Left lung (tissue), 10 donors: ENCODE results near the gene BTG2. TPM values are rescaled to one million over a fixed set of nuclear protein-coding genes. Genes with fewer than 3 reads are reported as not detected.

Source experiments
- ATAC-seq: fragments of 200-7000 bp; cut with Tn5 transposase; one replicate; pipeline ENCODE4 v1.9.1; 2020; ENCODE audit warnings: moderate library complexity
- DNase-seq, 4 donors: peaks; one replicate each; pipeline ENCODE4 v3.0.0-alpha.2; 2013 to 2020
- H3K27ac ChIP-seq, 2 donors: fragments of 200-600 bp; sonication (generic) in 1 of 2; one replicate each; pipeline versions ENCODE4 v1.5.0 to v1.8.0; 2020 to 2021
- H3K27me3 ChIP-seq, 2 donors: fragments of 200-600 bp; sonication (generic) in 1 of 2; one replicate each; pipeline versions ENCODE4 v1.5.0 to v1.8.0; 2020 to 2021
- H3K36me3 ChIP-seq, 2 donors: fragments of 200-600 bp; sonication (generic) in 1 of 2; one replicate each; pipeline versions ENCODE4 v1.5.0 to v1.8.0; 2020 to 2021
- H3K4me1 ChIP-seq, 2 donors: fragments of 200-600 bp; one replicate each; pipeline ENCODE4 v1.8.0; 2021
- H3K4me3 ChIP-seq, 2 donors: fragments of 200-600 bp; sonication (generic) in 1 of 2; one replicate each; pipeline versions ENCODE4 v1.5.0 to v1.8.0; 2020 to 2021; ENCODE audit warnings: mild to moderate bottlenecking in 1 of 2
- H3K9me3 ChIP-seq, 2 donors: fragments of 200-600 bp; sonication (generic) in 1 of 2; one replicate each; pipeline versions ENCODE4 v1.5.0 to v1.8.0; 2020 to 2021
- intact Hi-C, 2 donors: fragments of 100-400 bp; cut with DNase I; formaldehyde crosslinking; loops; one replicate each; pipeline versions ENCODE4 v1.11.2 to v1.14.2; 2022
- polyA plus RNA-seq, 6 donors: library from polyadenylated mRNA; unstranded; fragments of 120-200 nt; gene quantifications; one replicate each; pipeline ENCODE4 v1.2.1, GENCODE V29; 2013; ENCODE audit not compliant: insufficient read length in 6 of 6
- total RNA-seq, 2 donors: library from RNA; stranded (reverse); fragmentation: NEBNext Ultra II Directional; extraction: Animal tissue kit (Norgen Biotek cat#: 25700); gene quantifications; one replicate each; pipeline ENCODE4 v1.2.1, GENCODE V29; 2021
- TF ChIP-seq, protein P1 (sequence below), 2 donors: fragments of 200-600 bp; sonication (generic) in 1 of 2; IDR thresholded peaks; one replicate each; pipeline versions ENCODE4 v1.5.0 to v1.8.0; 2021; ENCODE audit warnings: antibody characterized with exemption in 2 of 2
- donor health status: DM: no; HTN: yes; CAD: no.
- donor health status: DM: no; HTN: no; CAD: no.

Gene BTG2
- total and polyA plus RNA-seq, 8 donors: 44.8 to 147 (median 78.2) TPM

DNA sequence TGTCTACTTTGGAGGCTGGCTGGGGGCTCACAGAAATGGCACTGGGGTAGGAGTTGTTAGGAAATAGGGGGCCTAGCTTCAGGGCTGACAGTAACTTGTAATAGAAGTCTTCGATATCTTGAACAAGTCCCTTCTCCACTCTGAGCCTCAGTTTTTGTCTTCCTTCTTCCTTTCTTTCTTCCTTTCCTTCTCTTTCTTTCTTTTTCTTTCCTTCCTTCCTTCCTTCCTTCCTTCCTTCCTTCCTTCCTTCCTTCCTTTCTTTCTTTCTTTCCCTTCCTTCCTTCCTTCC, 12.9 kb downstream of the BTG2 start:
- Histone ChIP-seq H3K36me3 (no peaks in the 10 kb centered on the region), H3K27ac (no peak overlapping the region)
- TF ChIP-seq, protein P1, sequence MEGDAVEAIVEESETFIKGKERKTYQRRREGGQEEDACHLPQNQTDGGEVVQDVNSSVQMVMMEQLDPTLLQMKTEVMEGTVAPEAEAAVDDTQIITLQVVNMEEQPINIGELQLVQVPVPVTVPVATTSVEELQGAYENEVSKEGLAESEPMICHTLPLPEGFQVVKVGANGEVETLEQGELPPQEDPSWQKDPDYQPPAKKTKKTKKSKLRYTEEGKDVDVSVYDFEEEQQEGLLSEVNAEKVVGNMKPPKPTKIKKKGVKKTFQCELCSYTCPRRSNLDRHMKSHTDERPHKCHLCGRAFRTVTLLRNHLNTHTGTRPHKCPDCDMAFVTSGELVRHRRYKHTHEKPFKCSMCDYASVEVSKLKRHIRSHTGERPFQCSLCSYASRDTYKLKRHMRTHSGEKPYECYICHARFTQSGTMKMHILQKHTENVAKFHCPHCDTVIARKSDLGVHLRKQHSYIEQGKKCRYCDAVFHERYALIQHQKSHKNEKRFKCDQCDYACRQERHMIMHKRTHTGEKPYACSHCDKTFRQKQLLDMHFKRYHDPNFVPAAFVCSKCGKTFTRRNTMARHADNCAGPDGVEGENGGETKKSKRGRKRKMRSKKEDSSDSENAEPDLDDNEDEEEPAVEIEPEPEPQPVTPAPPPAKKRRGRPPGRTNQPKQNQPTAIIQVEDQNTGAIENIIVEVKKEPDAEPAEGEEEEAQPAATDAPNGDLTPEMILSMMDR (IDR thresholded peaks at IDR 0.05): no peak

DNA sequence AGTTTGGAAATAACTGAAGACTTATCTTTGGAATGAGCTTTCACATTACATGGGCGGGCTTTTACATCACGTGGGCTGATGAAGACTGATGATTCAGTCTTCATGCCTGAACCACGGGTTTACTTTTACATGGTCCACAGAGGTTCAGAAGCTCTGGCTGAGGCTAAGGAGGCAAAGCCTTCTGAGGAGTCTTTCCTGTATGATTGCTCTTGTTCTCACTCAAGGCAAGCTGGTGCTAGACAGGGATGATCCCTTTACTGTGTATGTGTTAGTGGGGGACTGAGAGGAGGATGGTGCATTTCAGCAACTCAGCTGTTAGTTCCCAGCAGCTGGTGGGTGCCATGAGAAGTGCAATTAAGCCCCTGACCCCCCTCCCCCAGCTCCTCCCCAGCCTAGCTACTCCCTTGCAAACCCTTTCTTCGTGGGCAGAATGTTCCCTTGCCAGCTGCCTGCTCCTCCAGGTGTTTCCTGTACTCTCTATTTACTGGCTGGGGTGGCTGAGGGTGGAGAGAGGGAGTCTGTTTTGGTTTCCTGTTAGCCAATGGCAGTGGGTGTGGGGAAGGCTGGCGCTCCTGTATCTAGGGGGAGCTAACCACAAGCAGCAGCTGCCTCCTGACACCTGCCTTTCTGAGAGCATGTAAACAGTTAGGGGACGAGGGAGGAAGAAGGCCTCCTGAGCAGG, 15.4 kb downstream of the BTG2 start:
- no peaks in the 10 kb centered on the region for H3K27me3 ChIP-seq
- no peak overlapping the region for H3K4me3 ChIP-seq
- H3K9me3 ChIP-seq: no peaks in the 10 kb centered on the region
- H3K27ac ChIP-seq: peak overlapping the region; percentile 56 to 97
- intact Hi-C loops: no loop called here
- H3K36me3 ChIP-seq: no peaks in the 10 kb centered on the region
- peaks cover 47 to 67% of the 10 kb centered on the region in 2 donors for H3K4me1 ChIP-seq
- peak; percentile 30 for ATAC-seq
- DNase-seq: peak in 2 of 4 donors; percentile 52 to 79
- TF ChIP-seq, protein P1 (IDR thresholded peaks at IDR 0.05): no peak

More for the DNA sequence above, 12.9 kb downstream of the BTG2 start:
- Histone ChIP-seq H3K27me3 (no peaks in the 10 kb centered on the region), H3K4me3 (no peak overlapping the region), H3K4me1 (peaks cover 22 to 41% of the 10 kb centered on the region in 2 donors), H3K9me3 (no peaks in the 10 kb centered on the region)
- ATAC-seq (no peak), DNase-seq (no peak)
- intact Hi-C loops: no loop called here

DNA sequence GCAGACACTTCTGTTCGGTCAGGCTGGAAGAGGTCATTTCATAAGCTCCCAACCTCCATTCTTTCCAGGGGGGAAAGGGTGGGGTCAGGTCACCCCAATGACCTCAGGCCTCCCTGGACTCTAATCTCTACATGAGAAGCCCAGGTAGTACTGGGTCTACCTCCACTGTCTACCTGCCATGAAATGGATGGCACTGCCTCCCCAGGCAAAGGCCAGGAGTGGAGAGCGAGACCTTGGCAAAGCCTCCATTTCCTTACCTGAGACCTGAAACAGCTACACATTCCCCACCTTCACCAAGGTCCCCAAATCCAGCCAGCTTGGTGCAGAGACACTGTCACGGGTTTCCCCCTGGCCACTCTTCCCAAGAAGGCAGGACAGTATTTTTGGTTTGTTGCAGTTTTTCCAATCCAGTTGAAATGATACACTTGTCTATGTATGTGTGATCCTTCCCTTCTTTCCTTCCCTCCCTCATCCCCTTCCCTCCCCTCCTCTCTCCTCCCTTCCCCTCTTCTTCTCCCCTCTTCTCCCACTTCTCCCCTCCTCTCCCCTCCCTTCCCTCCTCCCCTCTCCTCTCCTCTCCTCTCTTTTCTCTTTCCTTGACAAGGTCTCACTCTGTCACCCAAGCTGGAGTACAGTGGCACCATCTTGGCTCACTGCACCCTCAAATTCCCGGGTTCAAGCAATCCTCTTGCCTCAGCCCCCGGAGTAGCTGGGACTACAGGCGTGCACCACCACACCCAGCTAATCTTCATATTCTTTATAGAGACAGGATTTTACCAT, 16.1 kb downstream of the BTG2 start:
- DNase-seq (no peak), ATAC-seq (no peak)
- H3K36me3 ChIP-seq: no peaks in the 10 kb centered on the region
- peak overlapping the region; percentile 97 for H3K27ac ChIP-seq
- peaks cover 54 to 70% of the 10 kb centered on the region in 2 donors for H3K4me1 ChIP-seq
- no peak overlapping the region for H3K4me3 ChIP-seq
- intact Hi-C loops: no loop called here
- TF ChIP-seq, protein P1 (IDR thresholded peaks at IDR 0.05): no peak
- no peaks in the 10 kb centered on the region for H3K9me3 ChIP-seq
- H3K27me3 ChIP-seq: no peaks in the 10 kb centered on the region

DNA sequence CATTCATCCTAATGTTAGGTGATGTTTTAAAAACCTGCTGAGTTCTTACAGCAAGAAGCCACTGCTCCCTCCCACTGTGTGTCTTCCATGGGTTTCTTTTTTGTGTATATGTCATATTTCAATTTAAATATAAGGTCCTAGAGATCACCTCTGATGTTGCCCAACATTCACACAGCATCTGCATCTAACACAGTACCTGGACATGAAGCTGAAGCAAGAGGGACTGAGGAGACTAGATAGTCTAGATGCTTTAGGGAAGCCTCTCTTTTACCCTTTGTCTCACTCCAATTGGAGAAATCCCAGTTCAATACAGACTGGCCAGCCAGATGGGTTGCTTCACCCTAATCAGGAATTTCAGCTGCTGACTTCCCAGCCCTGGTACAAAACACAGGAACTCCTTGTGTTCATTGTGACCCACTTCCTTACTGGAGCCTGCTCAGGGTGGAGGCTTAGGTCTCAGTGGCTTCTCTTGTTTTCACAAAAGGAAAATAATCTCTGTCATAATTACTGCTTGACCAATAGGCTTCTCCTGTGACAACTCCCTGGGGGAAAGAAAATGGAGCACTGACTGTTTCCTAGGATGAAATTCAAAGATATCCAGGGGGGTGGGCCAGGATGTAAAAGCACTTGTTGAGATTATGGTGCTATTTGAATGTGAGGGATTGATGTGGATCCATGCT, 17.3 kb downstream of the BTG2 start:
- ATAC-seq: no peak
- Histone ChIP-seq H3K4me3 (no peak overlapping the region), H3K27me3 (no peaks in the 10 kb centered on the region), H3K27ac (peak overlapping the region; percentile 97), H3K4me1 (peaks cover 61 to 75% of the 10 kb centered on the region in 2 donors), H3K36me3 (no peaks in the 10 kb centered on the region), H3K9me3 (no peaks in the 10 kb centered on the region)
- intact Hi-C loops: no loop called here
- TF ChIP-seq, protein P1 (IDR thresholded peaks at IDR 0.05): no peak
- DNase-seq: no peak

DNA sequence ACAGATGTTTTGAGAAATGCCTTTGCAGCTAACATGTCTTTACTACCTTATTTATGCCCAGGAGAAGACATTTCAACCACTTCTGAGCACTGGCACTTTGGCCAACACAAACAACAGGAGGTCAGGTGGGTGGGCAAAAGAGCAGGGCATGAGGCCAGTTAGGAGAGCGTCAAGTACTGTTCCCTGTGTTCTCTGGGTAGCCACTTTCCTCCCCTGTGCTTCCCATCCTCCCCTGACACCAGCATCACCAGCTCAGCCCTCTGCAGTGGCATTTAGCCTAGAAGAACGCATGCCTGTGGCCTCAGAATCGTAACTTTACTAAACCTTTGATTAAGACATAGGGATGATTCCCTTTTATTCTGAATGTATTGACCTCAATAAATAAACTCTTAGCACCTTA, 18.3 kb downstream of the BTG2 start:
- ATAC-seq: peak; percentile 9
- peaks cover 61 to 81% of the 10 kb centered on the region in 2 donors for H3K4me1 ChIP-seq

More for the DNA sequence above, 18.3 kb downstream of the BTG2 start:
- no peak for DNase-seq
- Histone ChIP-seq H3K9me3 (no peaks in the 10 kb centered on the region), H3K4me3 (no peak overlapping the region), H3K27ac (peak overlapping the region; percentile 97), H3K27me3 (no peaks in the 10 kb centered on the region), H3K36me3 (no peaks in the 10 kb centered on the region)
- intact Hi-C loops: no loop called here
- TF ChIP-seq, protein P1 (IDR thresholded peaks at IDR 0.05): no peak
